ENCODE data around the gene CECR2.

GRCh38 chr22:17370026-17370765 is 936 bp downstream of the CECR2 start:
- TF ChIP-seq CTCF (conservative IDR thresholded peaks at IDR 0.05; ENCODE audit: low read depth, low read length): no peak
- peak; percentile 82 for TF ChIP-seq EZH2 (IDR thresholded peaks at IDR 0.05; ENCODE audit: low read length, unreplicated experiment)
